GM12873 (cell line): ENCODE data around the gene UMODL1.

Experiments
- TF ChIP-seq, protein P1 (sequence below): IDR thresholded peaks from 2 replicates; pipeline ENCODE4 v1.5.1; 2012; ENCODE audit warnings: low read depth, mild to moderate bottlenecking, moderate library complexity, low read length, control low read depth; ENCODE audit not compliant: insufficient read depth; ENCODE audit errors: missing control alignments

The UMODL1 gene

DNA sequence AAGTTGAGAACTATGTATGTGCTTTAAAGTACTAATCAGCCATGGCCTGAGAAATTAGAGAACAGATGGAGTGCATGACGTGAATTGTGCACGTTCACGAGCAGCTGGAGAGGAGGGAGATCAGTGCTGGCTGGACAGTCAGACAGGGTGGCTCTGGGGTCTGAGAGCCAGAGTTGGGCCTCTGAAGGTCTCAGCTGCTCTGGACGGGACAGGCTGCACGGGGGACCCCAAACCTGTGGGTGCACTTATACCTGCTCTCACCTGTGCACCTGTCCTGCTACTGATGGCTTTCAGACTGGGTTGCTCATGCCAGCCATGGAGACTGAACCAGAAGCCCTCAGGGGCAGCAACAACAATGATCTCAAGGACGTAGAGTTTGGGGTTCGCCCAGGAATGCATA is 43.5 kb downstream of the UMODL1 start:
- TF ChIP-seq, protein P1, sequence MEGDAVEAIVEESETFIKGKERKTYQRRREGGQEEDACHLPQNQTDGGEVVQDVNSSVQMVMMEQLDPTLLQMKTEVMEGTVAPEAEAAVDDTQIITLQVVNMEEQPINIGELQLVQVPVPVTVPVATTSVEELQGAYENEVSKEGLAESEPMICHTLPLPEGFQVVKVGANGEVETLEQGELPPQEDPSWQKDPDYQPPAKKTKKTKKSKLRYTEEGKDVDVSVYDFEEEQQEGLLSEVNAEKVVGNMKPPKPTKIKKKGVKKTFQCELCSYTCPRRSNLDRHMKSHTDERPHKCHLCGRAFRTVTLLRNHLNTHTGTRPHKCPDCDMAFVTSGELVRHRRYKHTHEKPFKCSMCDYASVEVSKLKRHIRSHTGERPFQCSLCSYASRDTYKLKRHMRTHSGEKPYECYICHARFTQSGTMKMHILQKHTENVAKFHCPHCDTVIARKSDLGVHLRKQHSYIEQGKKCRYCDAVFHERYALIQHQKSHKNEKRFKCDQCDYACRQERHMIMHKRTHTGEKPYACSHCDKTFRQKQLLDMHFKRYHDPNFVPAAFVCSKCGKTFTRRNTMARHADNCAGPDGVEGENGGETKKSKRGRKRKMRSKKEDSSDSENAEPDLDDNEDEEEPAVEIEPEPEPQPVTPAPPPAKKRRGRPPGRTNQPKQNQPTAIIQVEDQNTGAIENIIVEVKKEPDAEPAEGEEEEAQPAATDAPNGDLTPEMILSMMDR, result no peak

DNA sequence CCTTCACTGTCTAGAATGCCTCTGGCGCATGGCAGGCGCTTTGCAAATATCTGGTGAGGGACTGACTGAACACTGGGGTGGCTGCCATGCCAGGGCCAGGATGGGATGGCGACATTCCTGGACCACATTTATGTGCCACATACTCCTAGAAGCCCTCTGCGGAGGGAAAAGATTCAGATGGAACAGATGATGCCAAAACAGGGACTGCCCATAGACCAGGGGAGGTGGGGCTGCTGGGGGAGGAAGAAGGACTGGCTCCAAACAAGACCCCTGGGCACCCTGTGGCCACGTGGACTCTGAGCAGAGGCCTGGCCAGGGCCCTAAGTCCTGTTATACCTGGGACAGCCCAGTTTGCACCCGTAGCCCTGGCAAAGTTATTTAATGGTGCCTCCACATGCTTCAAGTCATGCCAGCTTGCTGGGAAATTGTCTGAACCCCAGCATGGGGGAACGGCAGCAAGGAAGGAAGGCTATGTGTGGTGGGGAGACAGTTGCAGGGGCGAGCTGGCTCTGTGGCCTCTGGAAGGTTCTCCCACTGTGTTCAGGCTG is 44.1 kb downstream of the UMODL1 start:
- TF ChIP-seq, protein P1, result no peak

DNA sequence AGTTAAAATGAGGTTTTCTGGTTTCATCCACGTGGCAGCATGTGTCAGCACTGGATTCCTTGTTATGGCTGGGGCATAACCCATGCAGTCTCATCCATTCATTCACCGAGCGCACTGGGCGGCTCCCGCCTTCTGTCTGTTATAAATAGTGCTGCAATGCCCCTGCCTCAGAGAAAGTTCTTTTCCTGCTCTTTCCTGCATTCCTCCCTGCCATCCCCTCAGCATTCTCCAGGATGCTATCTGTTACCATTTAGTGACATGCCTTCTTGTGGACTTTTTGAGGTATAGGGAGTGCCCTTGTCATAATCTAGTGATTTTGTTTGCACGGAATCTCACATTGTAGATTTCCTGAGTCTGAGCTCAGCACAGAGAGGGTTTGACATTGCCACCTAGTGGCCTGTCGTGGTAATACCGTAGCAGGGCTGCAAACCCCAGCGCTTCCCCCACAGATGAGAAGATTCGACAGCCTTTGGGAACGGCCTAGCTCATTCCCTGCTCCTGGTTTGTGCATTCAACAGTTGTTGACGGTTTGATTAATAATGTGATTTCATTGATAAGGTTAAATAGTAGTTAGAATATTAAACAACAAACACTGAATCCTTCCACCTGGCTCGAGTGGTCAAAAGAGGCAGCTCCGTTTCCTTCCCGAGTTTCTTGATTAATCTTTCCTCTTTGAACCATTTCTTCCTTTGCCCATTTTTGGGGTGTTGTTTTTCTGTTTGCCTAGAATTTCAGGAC is 46.3 kb downstream of the UMODL1 start:
- TF ChIP-seq, protein P1, result peak; percentile 93

DNA sequence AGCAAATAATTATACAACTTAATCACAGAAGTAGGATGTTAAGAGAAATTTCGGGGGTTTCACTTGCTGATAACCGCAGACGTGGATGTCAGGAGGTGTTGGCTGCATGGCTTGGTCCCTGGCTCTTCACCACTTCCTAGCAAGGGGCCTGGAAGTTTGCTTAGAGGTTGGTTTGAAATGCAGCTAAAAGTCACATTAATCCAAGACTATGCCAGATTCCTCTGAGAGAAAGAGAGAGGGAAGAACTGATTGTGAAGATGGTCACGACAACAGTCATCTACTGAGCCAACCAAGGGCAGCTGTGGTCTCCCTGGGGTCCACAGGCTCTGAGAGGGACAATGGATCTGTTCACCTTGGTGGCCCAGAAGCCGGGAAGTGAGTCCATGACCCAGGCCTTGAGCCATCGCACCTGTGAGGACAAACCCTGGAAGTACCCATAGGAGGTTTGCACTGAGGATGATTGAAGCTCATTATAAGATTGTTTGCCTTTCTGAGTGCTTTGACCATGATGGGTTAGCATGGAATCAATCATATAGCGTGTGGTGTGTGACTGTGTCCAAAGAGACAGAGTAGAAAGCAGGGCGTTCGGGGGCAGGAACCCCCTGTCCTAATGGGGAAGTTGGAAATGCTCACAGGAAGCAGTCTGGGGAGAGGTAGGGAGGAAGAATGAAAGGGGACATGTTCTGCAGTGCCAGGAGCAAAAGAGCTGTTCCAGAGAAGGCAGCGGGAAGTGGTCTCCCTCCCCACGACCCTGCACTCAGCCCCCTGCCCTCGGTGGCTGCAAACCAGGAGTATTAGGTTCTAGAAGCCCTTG is 47.1 kb downstream of the UMODL1 start:
- TF ChIP-seq, protein P1, result no peak

DNA sequence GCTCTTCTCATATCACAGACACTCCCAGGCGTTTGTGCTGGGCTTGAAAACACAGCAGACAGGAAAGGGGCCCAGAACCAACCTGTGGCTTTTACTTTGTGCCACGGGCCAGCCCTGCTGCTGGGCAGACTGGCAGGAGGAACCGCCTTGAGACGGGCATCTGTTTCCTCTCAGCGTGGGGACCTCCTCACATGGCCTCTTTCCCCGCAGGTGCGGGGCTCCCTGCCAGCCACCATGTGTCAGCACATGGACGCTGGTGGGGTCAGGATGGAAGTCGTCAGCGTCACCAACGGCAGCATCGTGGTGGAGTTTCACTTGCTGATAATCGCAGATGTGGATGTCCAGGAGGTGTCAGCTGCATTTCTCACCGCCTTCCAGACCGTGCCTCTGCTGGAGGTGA is 47.8 kb downstream of the UMODL1 start:
- TF ChIP-seq, protein P1, result no peak

DNA sequence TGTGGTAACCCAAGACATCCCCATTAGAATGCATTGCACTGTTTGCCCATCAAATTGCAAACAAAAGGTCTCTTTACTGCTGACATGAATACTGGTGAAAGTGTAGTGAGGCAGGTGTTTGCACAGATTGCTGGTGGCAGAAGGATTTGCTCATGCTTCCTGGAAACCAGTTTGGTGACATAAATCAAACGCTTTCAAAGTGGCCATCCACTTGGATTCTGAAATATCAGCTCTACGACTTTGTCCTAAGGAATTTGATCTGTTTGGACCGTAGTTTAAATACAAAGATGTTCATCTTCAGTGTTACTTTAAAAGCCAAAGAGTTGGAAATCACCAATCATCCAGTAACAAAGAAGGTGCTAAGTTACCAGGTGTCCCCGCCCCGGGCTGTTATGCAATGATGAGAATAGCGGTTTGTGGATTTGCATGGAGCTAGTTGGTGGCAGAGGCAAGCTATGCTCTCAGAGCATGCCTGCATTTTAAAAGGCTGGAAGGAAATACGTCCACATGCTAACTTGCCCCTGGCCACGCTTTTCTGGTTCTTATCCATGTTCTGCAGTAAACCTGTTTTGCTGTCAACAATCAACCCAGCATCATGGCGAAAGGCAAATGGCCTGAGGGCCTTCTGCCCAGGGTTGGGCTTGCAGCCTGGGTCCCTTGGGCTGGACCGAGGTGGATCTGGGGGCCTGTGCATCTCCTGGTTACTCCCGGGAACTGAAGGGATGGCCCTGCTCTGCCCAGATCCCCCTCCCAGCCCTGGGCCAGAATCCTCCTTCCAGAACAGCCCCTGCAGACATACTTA is 49.2 kb downstream of the UMODL1 start:
- TF ChIP-seq, protein P1, result no peak
